Keratinocyte (primary cell): ENCODE measurements around the gene CDKN1C. TPM values are rescaled to one million over a fixed set of nuclear protein-coding genes. Genes with fewer than 3 reads are reported as not detected.
"Not testable (repeated sequence)": the region's sequence is repeated elsewhere in the genome, so short reads cannot be mapped to it uniquely, and the experiment has no call there.

ENCODE experiments used
- DNase-seq: peaks from one replicate; pipeline ENCODE4 v3.0.0-alpha.2; 2011; ENCODE audit warnings: low read depth, missing footprints, low spot score
- FAIRE-seq: peaks from 2 replicates; lab custom pipeline; 2011; peaks lifted over from hg19 to GRCh38; lab: Jason Lieb, UNC
- H2AFZ ChIP-seq: 2 replicates; pipeline ENCODE4 v1.6.0; 2012; ENCODE audit warnings: low read length, control low read depth, inconsistent platforms; ENCODE audit not compliant: control insufficient read depth
- H3K27ac ChIP-seq: 2 replicates; pipeline ENCODE4 v1.5.1; 2011; ENCODE audit warnings: low read length; ENCODE audit not compliant: control insufficient read depth, insufficient read depth
- H3K27me3 ChIP-seq: 3 replicates; pipeline ENCODE4 v1.6.0; 2011; ENCODE audit warnings: low read length; ENCODE audit not compliant: control insufficient read depth, insufficient read depth; ENCODE audit errors: extremely low read depth
- H3K36me3 ChIP-seq, 2 experiments: 2 replicates in 1 of 2; 3 replicates in 1 of 2; pipeline ENCODE4 v1.5.1; 2011; ENCODE audit warnings: low read length in 2 of 2, mild to moderate bottlenecking in 1 of 2; ENCODE audit not compliant: control insufficient read depth in 2 of 2, insufficient read depth in 2 of 2; ENCODE audit errors: extremely low read depth in 1 of 2
- H3K4me1 ChIP-seq: 3 replicates; pipeline ENCODE4 v1.5.1; 2011; ENCODE audit warnings: low read length; ENCODE audit not compliant: control insufficient read depth, insufficient read depth; ENCODE audit errors: extremely low read depth
- H3K4me2 ChIP-seq: 3 replicates; pipeline ENCODE4 v1.6.0; 2011; ENCODE audit warnings: low read depth, low read length; ENCODE audit not compliant: control insufficient read depth, insufficient read depth; ENCODE audit errors: extremely low read depth
- H3K4me3 ChIP-seq, 3 experiments: fragments of 200-600 bp in 1 of 3; sonication (generic) in 1 of 3; 2 replicates in 2 of 3; 3 replicates in 1 of 3; pipeline ENCODE4 v1.5.1; 2011 to 2016; ENCODE audit warnings: low read length in 3 of 3, mild to moderate bottlenecking in 3 of 3, control low read depth in 2 of 3, inconsistent platforms in 1 of 3, low read depth in 1 of 3, mixed read lengths in 1 of 3, mixed run types in 1 of 3, moderate library complexity in 1 of 3; ENCODE audit not compliant: control insufficient read depth in 2 of 3, insufficient read depth in 2 of 3; ENCODE audit errors: extremely low read depth in 1 of 3
- H3K79me2 ChIP-seq: 2 replicates; pipeline ENCODE4 v1.6.0; 2012; ENCODE audit warnings: low read length; ENCODE audit not compliant: control insufficient read depth, insufficient read depth
- H3K9ac ChIP-seq: 3 replicates; pipeline ENCODE4 v1.6.0; 2011; ENCODE audit warnings: low read length; ENCODE audit not compliant: control insufficient read depth, insufficient read depth; ENCODE audit errors: extremely low read depth
- H3K9me1 ChIP-seq: 3 replicates; pipeline ENCODE4 v1.6.0; 2011; ENCODE audit warnings: low read length; ENCODE audit not compliant: control insufficient read depth, insufficient read depth; ENCODE audit errors: extremely low read depth
- H3K9me3 ChIP-seq: 2 replicates; pipeline ENCODE4 v1.5.1; 2012; ENCODE audit warnings: low read depth, low read length; ENCODE audit not compliant: control insufficient read depth
- H4K20me1 ChIP-seq: 3 replicates; pipeline ENCODE4 v1.6.0; 2011; ENCODE audit warnings: low read length; ENCODE audit not compliant: control insufficient read depth, insufficient read depth; ENCODE audit errors: extremely low read depth
- CTCF ChIP-seq, 3 experiments: IDR thresholded peaks in 1 of 3; conservative IDR thresholded peaks in 1 of 3; optimal IDR thresholded peaks in 1 of 3; 2 replicates in 2 of 3; 3 replicates in 1 of 3; pipeline versions ENCODE3 to v1.5.1; 2011; ENCODE audit warnings: low read length in 3 of 3, mild to moderate bottlenecking in 3 of 3, moderate library complexity in 2 of 3, control low read depth in 1 of 3, inconsistent platforms in 1 of 3; ENCODE audit not compliant: insufficient read depth in 2 of 3; ENCODE audit errors: extremely low read depth in 1 of 3
- EZH2 ChIP-seq: IDR thresholded peaks from one replicate; pipeline ENCODE4 v1.6.1; 2012; ENCODE audit warnings: inconsistent platforms, mild to moderate bottlenecking, low read length, moderate library complexity
- dilution Hi-C: fragments of 300-500 bp; cut with MboI; formaldehyde crosslinking; loops from one replicate; pipeline ENCODE4 v1.7.0; 2020; ENCODE audit warnings: low sequenced_read_pairs; ENCODE audit not compliant: extremely low pct_ligation_motif_present
- polyA plus RNA-seq, 5 experiments: library from polyadenylated mRNA; depleted of rRNA in 3 of 5; stranded (reverse) in 3 of 5; stranded (forward) in 1 of 5; unstranded in 1 of 5; fragments of >200 nt; gene quantifications; 1 replicate in 1 of 5; 2 replicates in 3 of 5; 3 replicates in 1 of 5; pipeline versions ENCODE4 v1.2.1 to v1.2.3, GENCODE V29; 2011 to 2012; ENCODE audit warnings: missing spikeins in 2 of 5, low read depth in 1 of 5, low replicate concordance in 1 of 5

CDKN1C gene
- polyA plus RNA-seq, 1 donor (not counting 4 experiments of a cell fraction or from before 2014, with no cell fraction given) = 0.37 TPM

- dilution Hi-C loops = no loop called here
- no peaks in the 10 kb centered on the region for H3K9me1 ChIP-seq
- no peak overlapping the region for H2AFZ ChIP-seq
- TF ChIP-seq CTCF (optimal IDR thresholded peaks at IDR 0.05 in 1 of 3, IDR thresholded peaks at IDR 0.05 in 1 of 3, conservative IDR thresholded peaks at IDR 0.05 in 1 of 3; ENCODE audit: extremely low read depth in 1 of 3, insufficient read depth in 2 of 3, low read length in 3 of 3) = no peak
- TF ChIP-seq EZH2 = no peak
- no peaks in the 10 kb centered on the region for H3K27me3 ChIP-seq
- DNase-seq (no peak), FAIRE-seq (no peak)
- H4K20me1 ChIP-seq = no peaks in the 10 kb centered on the region
- no peaks in the 10 kb centered on the region for H3K79me2 ChIP-seq
- no peak overlapping the region for H3K4me3 ChIP-seq
- H3K27ac ChIP-seq = no peak overlapping the region
- H3K4me1 ChIP-seq = peaks cover 33% of the 10 kb centered on the region
- no peak overlapping the region for H3K4me2 ChIP-seq
- H3K9me3 ChIP-seq = no peaks in the 10 kb centered on the region
- H3K9ac ChIP-seq = no peak overlapping the region
- H3K36me3 ChIP-seq = no peaks in the 10 kb centered on the region
These were observed 23.7 kb upstream of the CDKN1C start for GRCh38 chr11:2909133-2909902.

- TF ChIP-seq CTCF (optimal IDR thresholded peaks at IDR 0.05 in 1 of 3, IDR thresholded peaks at IDR 0.05 in 1 of 3, conservative IDR thresholded peaks at IDR 0.05 in 1 of 3; ENCODE audit: extremely low read depth in 1 of 3, insufficient read depth in 2 of 3, low read length in 3 of 3) = no peak
- TF ChIP-seq EZH2 = no peak
- Histone ChIP-seq H3K9me3 (no peaks in the 10 kb centered on the region), H3K27me3 (no peaks in the 10 kb centered on the region), H3K36me3 (no peaks in the 10 kb centered on the region), H4K20me1 (no peaks in the 10 kb centered on the region), H3K27ac (no peak overlapping the region), H2AFZ (no peak overlapping the region), H3K9ac (no peak overlapping the region), H3K4me1 (peaks cover 37% of the 10 kb centered on the region), H3K9me1 (no peaks in the 10 kb centered on the region), H3K4me3 (no peak overlapping the region), H3K4me2 (no peak overlapping the region), H3K79me2 (no peaks in the 10 kb centered on the region)
- FAIRE-seq (no peak), DNase-seq (no peak)
- dilution Hi-C loops = no loop called here
These were observed 22.6 kb upstream of the CDKN1C start for GRCh38 chr11:2908130-2908529.

GRCh38 chr11:2905299-2905698, 19.7 kb upstream of the CDKN1C start:
- H3K4me1 ChIP-seq = peaks cover 29% of the 10 kb centered on the region
- H3K79me2 ChIP-seq, H4K20me1 ChIP-seq, H2AFZ ChIP-seq, dilution Hi-C loops, H3K27me3 ChIP-seq, H3K9ac ChIP-seq, H3K4me2 ChIP-seq, H3K27ac ChIP-seq, DNase-seq, H3K9me3 ChIP-seq, H3K4me3 ChIP-seq, H3K9me1 ChIP-seq, H3K36me3 ChIP-seq, FAIRE-seq: not testable (repeated sequence)
